Right renal pelvis (tissue), 4 donors: ENCODE data around the gene ARHGAP5. TPM values are rescaled to one million over a fixed set of nuclear protein-coding genes. Genes with fewer than 3 reads are reported as not detected.

Experiments used
- DNase-seq, 4 donors: peaks; one replicate each; pipeline ENCODE4 v3.0.0-alpha.2; 2013; ENCODE audit warnings: low read depth in 4 of 4, low spot score in 3 of 4, missing footprints in 1 of 4
- polyA plus RNA-seq, 4 donors: library from polyadenylated mRNA; unstranded; fragments of 120-200 nt; gene quantifications; one replicate each; pipeline ENCODE4 v1.2.1, GENCODE V29; 2013; ENCODE audit not compliant: insufficient read length in 4 of 4

ARHGAP5 gene
- polyA plus RNA-seq, 4 donors = 102 to 126 (median 110) TPM

DNA sequence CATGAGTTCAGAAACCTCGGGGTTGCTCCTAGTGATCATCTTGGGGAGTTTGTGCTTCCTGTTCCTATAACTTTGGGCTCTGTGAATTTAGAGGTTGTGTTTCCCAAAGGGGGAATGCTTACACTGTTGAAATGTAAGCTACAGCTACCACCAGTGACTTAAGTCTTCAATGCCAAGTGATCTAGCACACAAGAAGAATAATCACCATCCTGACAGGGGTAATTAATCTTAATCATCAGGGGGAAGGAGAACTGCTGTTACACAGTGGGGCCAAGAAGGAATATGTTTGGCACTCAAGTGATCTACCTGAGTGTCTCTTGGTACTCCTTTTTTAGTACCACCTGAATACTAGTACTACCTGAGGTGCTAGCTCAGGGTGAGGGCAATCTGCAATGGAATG lies 89.8 kb downstream of the ARHGAP5 start:
- DNase-seq = no peak

DNA sequence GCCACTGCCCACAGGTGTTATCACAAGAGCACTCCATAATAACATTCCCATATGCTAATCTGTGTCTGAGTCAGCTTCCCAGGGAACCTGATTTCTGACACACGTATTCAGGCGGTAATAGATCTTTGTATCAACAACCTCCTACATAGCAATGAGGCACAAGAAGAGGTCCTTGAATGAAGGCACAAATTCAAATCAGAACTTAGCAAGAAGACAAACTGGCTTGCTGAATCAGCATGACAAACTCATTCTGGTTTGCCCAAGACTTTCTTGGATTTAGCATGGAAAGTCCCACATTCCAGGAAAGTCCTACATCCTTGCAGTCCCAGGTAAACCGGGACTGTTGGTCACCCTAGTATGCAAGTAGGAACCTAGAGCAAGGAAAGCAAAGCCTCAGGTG lies 90.8 kb downstream of the ARHGAP5 start:
- no peak for DNase-seq

DNA sequence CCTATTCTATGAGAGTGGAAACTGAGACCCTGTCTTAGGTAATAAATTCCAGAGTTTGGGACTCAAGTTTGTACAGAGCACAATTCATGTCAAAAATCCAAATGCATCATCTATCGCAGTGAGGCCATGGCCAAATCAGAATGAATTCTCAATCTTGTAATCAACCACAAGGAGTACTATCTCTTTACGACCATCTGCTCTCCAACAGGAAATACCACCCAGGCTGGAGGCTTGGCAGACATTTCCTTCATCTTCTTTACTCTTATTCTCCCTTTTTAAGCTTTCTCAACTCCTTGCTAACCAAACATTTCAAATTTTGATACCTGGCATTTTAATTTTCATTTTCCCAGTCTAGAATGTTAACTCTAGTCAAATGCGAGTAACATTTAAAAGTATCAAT lies 92.1 kb downstream of the ARHGAP5 start:
- no peak for DNase-seq

DNA sequence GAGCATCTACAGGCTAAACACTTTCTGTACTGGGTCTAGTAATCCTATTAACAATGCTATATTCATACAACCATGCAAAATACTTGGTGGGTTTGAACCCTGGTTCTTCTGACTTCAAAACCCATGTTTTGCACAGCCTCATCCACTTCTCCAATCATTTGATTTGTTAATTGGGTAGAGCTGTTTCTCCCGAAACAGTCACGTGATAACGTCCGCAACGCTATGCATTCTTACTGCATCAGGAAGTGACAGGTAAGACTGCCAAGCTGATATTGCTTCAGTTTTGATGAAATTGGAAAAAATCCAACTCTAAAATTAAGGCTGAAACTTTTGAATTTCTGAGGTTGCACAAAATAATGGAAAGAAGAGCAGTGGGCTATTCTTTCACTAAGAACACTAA lies 94.4 kb downstream of the ARHGAP5 start:
- no peak for DNase-seq

DNA sequence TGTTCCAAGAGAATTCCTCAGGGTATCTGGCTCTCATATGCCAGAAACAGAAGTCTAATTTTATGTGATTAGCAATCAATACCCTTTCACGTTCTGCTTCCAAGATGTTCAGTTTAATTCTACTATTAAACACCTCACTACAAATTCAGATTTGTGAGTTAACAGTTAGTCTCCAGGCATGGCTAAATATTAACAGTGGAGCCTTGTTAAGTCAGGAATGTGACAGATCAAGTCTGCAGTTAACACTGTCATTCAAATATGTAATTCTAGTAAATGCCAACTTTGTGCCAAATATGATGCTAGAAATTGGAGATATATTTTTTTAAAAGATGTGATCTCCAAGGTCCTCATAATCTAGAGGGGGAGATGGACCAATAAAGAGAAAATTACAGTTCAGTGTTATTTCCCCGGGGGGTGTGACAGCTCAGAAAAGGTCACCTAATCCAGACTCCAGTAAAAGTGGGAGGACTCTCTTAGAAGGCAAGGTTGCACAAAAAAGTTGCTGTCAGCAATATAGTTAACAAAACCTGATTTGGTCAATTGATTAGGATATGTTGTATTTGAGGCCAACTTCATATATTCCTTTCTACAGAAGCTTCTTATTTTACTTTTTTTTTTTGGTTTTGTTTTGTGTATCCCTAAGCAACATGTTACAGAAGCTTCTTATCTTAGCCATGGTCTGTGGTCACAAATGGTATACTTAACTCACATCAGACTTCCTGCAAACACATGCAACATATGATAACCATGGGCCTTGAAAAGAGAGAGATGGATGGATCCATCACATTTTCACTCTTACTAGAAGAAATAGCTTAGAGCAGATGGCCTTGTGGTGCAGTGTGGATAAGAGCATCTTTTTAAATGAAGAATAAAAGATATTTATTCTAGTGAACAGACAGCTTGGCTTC lies 106.3 kb downstream of the ARHGAP5 start:
- DNase-seq = no peak

DNA sequence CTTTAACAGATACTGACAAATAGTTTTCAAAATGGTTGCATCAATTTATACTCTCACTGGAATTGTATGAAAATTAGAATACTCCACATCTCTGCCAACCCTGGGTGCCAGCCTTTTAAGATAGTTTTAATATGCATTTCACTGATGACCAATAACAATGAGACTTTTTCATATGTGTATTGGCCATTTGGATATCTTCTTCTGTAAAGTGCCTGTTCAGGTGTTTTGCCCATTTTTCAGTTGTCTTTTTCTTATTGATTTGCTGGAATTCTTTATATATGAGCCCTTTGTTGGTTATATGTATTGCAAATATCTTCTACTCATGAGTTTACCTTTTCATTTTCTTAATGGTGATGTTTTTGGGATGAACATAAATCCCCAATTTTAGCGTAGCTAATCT lies 108.0 kb downstream of the ARHGAP5 start:
- DNase-seq = no peak

DNA sequence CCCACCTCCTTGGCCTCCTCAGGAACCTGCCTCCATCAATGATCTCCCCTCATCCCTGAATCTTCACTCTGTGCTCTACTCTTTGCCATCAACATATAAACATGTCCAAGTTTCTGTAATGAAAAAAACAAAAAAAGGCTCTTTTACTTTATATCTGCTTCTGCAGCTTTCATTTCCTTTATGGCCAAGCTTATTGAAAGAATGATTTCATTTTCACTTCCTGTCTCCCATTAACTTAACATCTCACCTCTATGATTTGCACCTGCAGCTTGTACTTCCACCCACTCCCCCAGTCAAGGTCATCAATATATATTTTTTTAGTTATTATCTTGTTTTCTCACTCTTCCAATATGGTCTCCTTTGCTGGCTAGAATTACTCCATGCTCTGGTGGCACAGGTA lies 109.1 kb downstream of the ARHGAP5 start:
- DNase-seq = no peak

DNA sequence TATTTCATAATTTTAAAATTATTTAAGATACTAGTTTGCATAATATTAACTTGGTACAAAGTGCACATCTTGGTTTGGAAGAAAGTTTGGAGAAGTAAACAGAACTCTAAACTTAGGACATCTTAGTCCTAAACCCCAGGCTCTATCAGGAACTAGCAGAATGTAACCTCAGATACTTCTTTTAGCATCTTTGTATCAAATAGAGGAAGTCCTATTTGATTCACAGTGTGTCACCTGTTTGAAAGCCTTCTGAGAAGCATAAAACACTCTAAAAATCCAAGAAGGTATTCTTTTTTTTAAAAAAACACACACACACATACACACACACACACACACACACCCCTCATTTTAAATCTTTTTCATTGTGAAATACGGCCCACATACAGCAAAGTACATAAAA lies 112.7 kb downstream of the ARHGAP5 start:
- no peak for DNase-seq

- DNase-seq = no peak
These were observed 113.6 kb downstream of the ARHGAP5 start for GRCh38 chr14:32190673-32191072.

DNA sequence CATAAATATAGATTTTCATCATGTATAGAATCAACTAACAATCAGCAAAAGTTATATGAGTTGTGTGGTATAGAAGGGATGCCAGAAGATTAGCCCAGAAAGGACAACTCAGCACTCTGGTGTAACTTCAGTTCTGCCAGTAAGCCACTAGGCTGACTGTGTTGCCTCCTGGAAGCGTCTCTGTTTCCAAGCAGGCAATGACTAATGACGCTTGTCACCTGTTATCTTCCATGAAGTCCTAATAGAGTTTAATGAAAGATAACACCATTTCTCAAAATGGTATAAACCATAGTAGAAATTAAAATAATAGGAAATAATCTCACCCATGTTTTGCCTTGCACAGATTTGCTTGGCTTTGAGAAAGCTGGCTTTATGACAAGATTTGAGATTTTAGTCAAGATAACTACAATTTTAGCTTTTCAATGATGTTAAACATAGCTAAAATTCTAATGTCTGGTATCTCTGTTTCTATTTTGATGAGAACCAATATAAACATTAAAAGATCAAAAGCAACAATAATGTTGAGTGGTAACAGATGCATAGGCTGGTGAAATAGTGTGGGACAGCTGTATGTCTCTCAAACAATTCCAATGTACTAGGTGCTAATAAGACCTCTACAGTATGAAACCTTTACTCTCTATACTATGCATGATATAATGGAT lies 115.7 kb downstream of the ARHGAP5 start:
- DNase-seq = no peak

GRCh38 chr14:32193532-32193931 lies 116.4 kb downstream of the ARHGAP5 start:
- no peak for DNase-seq

DNA sequence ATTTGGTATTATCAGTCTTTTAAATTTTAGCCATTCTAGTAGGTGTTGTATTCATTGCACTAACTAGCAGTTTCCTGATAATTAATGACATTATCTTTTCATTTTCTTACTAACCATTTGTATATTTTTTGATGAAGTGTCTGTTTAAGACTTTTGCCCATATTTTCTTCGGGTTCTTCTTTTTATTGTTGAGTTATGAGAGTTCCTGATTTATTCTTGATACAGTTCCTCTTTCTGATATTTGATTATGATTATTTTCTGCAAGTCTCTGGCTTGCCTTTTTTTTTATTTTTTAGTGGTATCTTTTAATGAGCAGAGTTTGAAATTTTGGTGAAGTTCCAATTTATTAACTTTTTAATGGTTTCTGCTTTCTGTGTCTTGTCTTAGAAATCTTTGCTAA lies 118.5 kb downstream of the ARHGAP5 start:
- DNase-seq = no peak

GRCh38 chr14:32197919-32198318 lies 120.8 kb downstream of the ARHGAP5 start:
- DNase-seq = no peak

- DNase-seq = no peak
These were observed 123.5 kb downstream of the ARHGAP5 start for GRCh38 chr14:32200368-32201192.

DNA sequence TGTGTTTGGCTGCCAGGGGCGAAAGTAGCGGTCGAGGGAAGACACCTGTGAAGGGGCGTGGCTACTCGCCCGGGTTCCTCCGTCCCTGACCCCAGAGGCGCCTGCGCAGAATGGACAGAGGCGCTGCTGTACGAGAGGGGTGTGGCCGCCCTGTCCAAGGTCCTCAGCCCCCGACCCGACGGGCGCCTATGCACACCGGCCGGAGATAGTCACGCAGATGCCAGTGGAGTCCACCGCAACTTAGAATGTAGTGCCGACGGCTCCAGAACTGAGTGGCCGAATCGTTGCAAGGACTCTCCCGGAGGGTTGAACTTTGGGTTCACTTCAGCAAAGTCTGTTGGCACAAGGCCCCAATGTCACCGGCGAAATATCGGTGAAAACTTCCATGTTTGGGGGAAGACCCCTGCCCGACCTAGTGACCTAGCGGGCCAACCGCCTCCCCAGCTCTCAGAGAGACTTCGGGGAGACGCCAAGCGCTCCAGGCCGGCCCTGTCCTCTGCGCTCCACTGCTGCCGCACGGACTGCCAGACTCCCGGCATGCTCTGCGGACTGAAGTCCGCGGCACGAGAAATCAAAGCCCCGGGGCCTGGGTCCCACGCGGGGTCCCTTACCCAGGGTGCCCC lies 124.2 kb downstream of the ARHGAP5 start:
- DNase-seq = peak; percentile 73 to 79 (median 76)

- peak in 3 of 4 donors; percentile 60 to 68 (median 65) for DNase-seq
These were observed 124.8 kb downstream of the ARHGAP5 start, which contains the start of gene RNU6-7 for GRCh38 chr14:32201816-32202490. RNU6-7 (plus strand) TSS chr14:32202045.

DNA sequence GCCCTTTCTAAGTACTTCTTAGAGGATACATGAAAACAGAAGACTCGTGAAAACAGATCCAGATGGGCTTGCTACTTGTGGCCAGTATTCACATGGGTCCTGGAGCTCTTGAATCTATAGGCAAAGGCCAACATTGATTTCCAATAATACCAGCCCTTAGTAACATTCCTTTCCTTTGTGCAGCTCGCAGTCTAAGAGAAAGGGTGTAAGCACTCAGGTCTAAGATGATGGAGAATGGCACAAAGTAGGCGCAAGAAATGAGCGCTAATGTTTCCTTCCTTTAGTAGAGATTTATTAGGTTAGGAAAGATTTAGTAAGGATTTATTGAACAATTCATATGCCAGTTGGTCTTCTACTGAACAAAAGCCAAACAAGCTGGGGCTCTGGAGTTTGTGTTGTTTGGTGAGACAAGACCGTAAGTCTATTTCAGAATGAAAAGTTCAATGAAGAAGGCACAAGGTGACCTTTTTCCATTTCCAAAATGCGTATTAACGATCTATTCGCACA lies 125.4 kb downstream of the ARHGAP5 start:
- peak in 2 of 4 donors; percentile 22 to 44 for DNase-seq

DNA sequence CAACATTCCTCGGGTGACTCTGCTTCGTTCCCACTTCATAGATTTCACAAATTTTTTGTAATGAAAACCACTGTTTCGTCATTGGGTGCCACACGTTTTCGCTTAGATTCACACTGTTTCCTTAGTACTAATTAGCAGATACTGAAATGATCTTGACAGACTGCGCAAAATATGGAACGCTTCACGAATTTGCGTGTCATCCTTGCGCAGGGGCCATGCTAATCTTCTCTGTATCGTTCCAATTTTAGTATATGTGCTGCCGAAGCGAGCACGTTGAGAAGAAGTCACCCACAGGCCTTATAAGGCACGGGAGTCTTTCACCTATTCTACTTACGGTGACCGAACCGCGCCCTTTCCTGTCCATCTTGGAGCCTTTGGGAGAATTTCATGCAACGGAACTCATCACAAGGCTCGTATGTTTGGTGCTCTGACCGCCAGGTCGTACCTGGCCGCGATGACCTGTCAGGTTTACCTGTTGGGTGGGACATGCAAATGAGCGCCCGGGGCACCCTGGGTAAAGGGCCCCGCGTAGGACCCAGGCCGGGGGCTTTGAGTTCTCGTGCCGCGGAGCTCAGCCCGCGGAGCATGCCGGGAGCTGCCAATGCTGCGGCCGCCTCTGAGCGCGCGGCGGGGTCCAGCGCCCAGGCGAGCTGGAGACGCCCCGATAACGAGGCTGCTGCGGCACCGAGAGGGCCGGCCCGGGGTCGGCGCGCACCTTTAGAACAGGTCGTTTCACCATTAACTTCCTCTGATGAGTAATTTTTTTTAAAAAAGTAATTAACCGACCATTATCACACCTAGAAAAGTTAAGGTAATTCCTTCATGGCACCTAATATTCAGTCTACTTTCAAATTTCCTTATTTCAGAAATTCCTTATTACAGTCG lies 126.1 kb downstream of the ARHGAP5 start, which contains the start of gene RNU6-8:
RNU6-8 (minus strand) TSS at position 272 of the 885 bp plus-strand sequence.
- DNase-seq = peak; percentile 79 to 84 (median 82)

GRCh38 chr14:32203928-32204357 lies 126.8 kb downstream of the ARHGAP5 start:
- no peak for DNase-seq
